Measurements from ENCODE around the gene PSEN1. TPM values are rescaled to one million over a fixed set of nuclear protein-coding genes. Genes with fewer than 3 reads are reported as not detected.

The PSEN1 gene
- total and polyA plus RNA-seq, 10 of the 15 experiments (the other 5 are each of a cell fraction or from before 2014, with no cell fraction given): 8.9 to 32.3 (median 21.8) TPM

DNA sequence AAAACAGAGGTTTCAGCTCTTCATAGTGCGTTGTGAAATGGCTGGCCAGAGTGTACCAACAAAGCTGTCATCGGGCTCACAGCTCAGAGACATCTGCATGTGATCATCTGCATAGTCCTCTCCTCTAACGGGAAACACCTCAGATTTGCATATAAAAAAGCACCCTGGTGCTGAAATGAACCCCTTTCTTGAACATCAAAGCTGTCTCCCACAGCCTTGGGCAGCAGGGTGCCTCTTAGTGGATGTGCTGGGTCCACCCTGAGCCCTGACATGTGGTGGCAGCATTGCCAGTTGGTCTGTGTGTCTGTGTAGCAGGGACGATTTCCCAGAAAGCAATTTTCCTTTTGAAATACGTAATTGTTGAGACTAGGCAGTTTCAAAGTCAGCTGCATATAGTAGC lies 86.7 kb downstream of the PSEN1 start (continued):
- TF ChIP-seq, protein P1, sequence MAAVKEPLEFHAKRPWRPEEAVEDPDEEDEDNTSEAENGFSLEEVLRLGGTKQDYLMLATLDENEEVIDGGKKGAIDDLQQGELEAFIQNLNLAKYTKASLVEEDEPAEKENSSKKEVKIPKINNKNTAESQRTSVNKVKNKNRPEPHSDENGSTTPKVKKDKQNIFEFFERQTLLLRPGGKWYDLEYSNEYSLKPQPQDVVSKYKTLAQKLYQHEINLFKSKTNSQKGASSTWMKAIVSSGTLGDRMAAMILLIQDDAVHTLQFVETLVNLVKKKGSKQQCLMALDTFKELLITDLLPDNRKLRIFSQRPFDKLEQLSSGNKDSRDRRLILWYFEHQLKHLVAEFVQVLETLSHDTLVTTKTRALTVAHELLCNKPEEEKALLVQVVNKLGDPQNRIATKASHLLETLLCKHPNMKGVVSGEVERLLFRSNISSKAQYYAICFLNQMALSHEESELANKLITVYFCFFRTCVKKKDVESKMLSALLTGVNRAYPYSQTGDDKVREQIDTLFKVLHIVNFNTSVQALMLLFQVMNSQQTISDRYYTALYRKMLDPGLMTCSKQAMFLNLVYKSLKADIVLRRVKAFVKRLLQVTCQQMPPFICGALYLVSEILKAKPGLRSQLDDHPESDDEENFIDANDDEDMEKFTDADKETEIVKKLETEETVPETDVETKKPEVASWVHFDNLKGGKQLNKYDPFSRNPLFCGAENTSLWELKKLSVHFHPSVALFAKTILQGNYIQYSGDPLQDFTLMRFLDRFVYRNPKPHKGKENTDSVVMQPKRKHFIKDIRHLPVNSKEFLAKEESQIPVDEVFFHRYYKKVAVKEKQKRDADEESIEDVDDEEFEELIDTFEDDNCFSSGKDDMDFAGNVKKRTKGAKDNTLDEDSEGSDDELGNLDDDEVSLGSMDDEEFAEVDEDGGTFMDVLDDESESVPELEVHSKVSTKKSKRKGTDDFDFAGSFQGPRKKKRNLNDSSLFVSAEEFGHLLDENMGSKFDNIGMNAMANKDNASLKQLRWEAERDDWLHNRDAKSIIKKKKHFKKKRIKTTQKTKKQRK (IDR thresholded peaks at IDR 0.05; ENCODE audit: low read depth, low read length): no peak
- TF ChIP-seq BMI1 (IDR thresholded peaks at IDR 0.05; ENCODE audit: borderline replicate concordance) (no peak), RB1 (IDR thresholded peaks at IDR 0.05; ENCODE audit: borderline replicate concordance) (no peak), CBX5 (IDR thresholded peaks at IDR 0.05; ENCODE audit: low read depth) (no peak), JUND (IDR thresholded peaks at IDR 0.05; ENCODE audit: low read depth, low read length) (no peak)
- TF ChIP-seq, protein P2, sequence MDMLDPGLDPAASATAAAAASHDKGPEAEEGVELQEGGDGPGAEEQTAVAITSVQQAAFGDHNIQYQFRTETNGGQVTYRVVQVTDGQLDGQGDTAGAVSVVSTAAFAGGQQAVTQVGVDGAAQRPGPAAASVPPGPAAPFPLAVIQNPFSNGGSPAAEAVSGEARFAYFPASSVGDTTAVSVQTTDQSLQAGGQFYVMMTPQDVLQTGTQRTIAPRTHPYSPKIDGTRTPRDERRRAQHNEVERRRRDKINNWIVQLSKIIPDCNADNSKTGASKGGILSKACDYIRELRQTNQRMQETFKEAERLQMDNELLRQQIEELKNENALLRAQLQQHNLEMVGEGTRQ (IDR thresholded peaks at IDR 0.05; ENCODE audit: borderline replicate concordance, low read depth, low read length): no peak; the same call in 1 of the 2 replicates
- TF ChIP-seq, protein P3, sequence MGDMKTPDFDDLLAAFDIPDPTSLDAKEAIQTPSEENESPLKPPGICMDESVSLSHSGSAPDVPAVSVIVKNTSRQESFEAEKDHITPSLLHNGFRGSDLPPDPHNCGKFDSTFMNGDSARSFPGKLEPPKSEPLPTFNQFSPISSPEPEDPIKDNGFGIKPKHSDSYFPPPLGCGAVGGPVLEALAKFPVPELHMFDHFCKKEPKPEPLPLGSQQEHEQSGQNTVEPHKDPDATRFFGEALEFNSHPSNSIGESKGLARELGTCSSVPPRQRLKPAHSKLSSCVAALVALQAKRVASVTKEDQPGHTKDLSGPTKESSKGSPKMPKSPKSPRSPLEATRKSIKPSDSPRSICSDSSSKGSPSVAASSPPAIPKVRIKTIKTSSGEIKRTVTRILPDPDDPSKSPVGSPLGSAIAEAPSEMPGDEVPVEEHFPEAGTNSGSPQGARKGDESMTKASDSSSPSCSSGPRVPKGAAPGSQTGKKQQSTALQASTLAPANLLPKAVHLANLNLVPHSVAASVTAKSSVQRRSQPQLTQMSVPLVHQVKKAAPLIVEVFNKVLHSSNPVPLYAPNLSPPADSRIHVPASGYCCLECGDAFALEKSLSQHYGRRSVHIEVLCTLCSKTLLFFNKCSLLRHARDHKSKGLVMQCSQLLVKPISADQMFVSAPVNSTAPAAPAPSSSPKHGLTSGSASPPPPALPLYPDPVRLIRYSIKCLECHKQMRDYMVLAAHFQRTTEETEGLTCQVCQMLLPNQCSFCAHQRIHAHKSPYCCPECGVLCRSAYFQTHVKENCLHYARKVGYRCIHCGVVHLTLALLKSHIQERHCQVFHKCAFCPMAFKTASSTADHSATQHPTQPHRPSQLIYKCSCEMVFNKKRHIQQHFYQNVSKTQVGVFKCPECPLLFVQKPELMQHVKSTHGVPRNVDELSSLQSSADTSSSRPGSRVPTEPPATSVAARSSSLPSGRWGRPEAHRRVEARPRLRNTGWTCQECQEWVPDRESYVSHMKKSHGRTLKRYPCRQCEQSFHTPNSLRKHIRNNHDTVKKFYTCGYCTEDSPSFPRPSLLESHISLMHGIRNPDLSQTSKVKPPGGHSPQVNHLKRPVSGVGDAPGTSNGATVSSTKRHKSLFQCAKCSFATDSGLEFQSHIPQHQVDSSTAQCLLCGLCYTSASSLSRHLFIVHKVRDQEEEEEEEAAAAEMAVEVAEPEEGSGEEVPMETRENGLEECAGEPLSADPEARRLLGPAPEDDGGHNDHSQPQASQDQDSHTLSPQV (IDR thresholded peaks at IDR 0.05): no peak
- TF ChIP-seq, protein P4, sequence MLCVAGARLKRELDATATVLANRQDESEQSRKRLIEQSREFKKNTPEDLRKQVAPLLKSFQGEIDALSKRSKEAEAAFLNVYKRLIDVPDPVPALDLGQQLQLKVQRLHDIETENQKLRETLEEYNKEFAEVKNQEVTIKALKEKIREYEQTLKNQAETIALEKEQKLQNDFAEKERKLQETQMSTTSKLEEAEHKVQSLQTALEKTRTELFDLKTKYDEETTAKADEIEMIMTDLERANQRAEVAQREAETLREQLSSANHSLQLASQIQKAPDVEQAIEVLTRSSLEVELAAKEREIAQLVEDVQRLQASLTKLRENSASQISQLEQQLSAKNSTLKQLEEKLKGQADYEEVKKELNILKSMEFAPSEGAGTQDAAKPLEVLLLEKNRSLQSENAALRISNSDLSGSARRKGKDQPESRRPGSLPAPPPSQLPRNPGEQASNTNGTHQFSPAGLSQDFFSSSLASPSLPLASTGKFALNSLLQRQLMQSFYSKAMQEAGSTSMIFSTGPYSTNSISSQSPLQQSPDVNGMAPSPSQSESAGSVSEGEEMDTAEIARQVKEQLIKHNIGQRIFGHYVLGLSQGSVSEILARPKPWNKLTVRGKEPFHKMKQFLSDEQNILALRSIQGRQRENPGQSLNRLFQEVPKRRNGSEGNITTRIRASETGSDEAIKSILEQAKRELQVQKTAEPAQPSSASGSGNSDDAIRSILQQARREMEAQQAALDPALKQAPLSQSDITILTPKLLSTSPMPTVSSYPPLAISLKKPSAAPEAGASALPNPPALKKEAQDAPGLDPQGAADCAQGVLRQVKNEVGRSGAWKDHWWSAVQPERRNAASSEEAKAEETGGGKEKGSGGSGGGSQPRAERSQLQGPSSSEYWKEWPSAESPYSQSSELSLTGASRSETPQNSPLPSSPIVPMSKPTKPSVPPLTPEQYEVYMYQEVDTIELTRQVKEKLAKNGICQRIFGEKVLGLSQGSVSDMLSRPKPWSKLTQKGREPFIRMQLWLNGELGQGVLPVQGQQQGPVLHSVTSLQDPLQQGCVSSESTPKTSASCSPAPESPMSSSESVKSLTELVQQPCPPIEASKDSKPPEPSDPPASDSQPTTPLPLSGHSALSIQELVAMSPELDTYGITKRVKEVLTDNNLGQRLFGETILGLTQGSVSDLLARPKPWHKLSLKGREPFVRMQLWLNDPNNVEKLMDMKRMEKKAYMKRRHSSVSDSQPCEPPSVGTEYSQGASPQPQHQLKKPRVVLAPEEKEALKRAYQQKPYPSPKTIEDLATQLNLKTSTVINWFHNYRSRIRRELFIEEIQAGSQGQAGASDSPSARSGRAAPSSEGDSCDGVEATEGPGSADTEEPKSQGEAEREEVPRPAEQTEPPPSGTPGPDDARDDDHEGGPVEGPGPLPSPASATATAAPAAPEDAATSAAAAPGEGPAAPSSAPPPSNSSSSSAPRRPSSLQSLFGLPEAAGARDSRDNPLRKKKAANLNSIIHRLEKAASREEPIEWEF (IDR thresholded peaks at IDR 0.05; ENCODE audit: insufficient replicate concordance, low read depth, low read length): no peak
- TF ChIP-seq, protein P5, sequence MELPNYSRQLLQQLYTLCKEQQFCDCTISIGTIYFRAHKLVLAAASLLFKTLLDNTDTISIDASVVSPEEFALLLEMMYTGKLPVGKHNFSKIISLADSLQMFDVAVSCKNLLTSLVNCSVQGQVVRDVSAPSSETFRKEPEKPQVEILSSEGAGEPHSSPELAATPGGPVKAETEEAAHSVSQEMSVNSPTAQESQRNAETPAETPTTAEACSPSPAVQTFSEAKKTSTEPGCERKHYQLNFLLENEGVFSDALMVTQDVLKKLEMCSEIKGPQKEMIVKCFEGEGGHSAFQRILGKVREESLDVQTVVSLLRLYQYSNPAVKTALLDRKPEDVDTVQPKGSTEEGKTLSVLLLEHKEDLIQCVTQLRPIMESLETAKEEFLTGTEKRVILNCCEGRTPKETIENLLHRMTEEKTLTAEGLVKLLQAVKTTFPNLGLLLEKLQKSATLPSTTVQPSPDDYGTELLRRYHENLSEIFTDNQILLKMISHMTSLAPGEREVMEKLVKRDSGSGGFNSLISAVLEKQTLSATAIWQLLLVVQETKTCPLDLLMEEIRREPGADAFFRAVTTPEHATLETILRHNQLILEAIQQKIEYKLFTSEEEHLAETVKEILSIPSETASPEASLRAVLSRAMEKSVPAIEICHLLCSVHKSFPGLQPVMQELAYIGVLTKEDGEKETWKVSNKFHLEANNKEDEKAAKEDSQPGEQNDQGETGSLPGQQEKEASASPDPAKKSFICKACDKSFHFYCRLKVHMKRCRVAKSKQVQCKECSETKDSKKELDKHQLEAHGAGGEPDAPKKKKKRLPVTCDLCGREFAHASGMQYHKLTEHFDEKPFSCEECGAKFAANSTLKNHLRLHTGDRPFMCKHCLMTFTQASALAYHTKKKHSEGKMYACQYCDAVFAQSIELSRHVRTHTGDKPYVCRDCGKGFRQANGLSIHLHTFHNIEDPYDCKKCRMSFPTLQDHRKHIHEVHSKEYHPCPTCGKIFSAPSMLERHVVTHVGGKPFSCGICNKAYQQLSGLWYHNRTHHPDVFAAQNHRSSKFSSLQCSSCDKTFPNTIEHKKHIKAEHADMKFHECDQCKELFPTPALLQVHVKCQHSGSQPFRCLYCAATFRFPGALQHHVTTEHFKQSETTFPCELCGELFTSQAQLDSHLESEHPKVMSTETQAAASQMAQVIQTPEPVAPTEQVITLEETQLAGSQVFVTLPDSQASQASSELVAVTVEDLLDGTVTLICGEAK (IDR thresholded peaks at IDR 0.05; ENCODE audit: borderline replicate concordance): no peak

Measured in GM12878 (cell line).